ENCODE data around the gene CALM3. TPM values are rescaled to one million over a fixed set of nuclear protein-coding genes. Genes with fewer than 3 reads are reported as not detected.

CALM3 gene
- total and polyA plus RNA-seq, 2 of the 13 experiments (the other 11 are each of a cell fraction or from before 2014, with no cell fraction given): 239 to 258 TPM

- no peak for TF ChIP-seq TFDP2 (CRISPR knock-in tag; IDR thresholded peaks at IDR 0.05)
- TF ChIP-seq ZNF687 (CRISPR knock-in tag; IDR thresholded peaks at IDR 0.05): peak; percentile 55
- no peak for TF ChIP-seq ZEB1 (IDR thresholded peaks at IDR 0.05; ENCODE audit: insufficient replicate concordance, low read depth)
- TF ChIP-seq ZNF709 (CRISPR knock-in tag; IDR thresholded peaks at IDR 0.05): no peak
- peak; percentile 65; the same call in 1 of the 2 replicates for TF ChIP-seq ZNF263 (CRISPR knock-in tag; IDR thresholded peaks at IDR 0.05)
- 0 out of 2 replicates have a peak, but pooled peaks have one; percentile 26 for TF ChIP-seq ZNF777 (CRISPR knock-in tag; IDR thresholded peaks at IDR 0.05)
- TF ChIP-seq ATF7 (IDR thresholded peaks at IDR 0.05): no peak
- no peak for TF ChIP-seq ATF7 (CRISPR knock-in tag; IDR thresholded peaks at IDR 0.05)
- TF ChIP-seq, protein P1, sequence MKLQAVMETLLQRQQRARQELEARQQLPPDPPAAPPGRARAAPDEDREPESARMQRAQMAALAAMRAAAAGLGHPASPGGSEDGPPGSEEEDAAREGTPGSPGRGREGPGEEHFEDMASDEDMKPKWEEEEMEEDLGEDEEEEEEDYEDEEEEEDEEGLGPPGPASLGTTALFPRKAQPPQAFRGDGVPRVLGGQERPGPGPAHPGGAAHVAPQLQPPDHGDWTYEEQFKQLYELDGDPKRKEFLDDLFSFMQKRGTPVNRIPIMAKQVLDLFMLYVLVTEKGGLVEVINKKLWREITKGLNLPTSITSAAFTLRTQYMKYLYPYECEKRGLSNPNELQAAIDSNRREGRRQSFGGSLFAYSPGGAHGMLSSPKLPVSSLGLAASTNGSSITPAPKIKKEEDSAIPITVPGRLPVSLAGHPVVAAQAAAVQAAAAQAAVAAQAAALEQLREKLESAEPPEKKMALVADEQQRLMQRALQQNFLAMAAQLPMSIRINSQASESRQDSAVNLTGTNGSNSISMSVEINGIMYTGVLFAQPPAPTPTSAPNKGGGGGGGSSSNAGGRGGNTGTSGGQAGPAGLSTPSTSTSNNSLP (IDR thresholded peaks at IDR 0.05; ENCODE audit: low read depth, low read length): no peak
- TF ChIP-seq ZFP36L2 (CRISPR knock-in tag; IDR thresholded peaks at IDR 0.05): no peak
- TF ChIP-seq YEATS2 (CRISPR knock-in tag; IDR thresholded peaks at IDR 0.05; ENCODE audit: borderline replicate concordance): no peak
These were observed 20.3 kb downstream of the CALM3 start (continued) for GRCh38 chr19:46621191-46622117.

Measured in HepG2 (cell line).